ENCODE measurements around the gene HOXA10.

DNA sequence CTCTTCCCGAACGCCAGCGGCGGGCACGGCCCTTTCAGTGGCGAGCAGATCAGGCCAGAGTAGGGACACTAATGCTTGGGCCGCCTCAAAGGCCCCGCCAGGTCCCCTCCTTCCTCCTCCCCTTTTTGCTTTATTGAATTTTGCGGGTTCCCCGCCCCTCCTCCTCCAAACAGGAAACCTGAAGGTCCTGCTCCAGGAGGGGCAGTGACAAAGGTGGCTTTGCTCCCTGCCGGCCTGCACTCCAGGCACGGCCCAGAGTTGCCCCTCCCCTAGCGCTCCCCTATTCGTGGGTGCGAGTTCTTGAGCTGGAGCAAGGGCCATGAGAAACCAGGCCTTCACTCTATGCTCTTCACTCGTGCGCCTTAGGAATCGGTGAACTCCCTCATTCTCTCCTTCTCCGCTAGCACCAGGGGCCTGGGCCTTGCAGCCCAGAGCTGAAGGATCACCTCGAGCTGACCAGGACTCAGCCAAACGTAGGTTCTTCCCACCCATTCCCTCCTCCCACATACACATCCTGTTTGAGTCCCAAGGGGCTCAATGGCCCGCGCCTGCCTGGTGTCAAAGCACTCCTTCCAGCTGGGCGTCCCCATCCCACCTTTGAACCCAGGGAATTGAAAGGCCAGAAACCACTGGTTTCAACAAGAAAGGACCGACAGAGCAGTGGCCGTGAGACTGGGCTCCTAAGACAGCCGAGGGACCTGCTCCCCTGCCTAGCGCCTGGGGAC, 25.9 kb downstream of the HOXA10 start:
- TF ChIP-seq POLR2AphosphoS5 (IDR thresholded peaks at IDR 0.05) (no peak), CTCF (IDR thresholded peaks at IDR 0.05) (no peak), POLR2A (IDR thresholded peaks at IDR 0.05) (no peak), EP300 (IDR thresholded peaks at IDR 0.05) (no peak)
